A673 (cell line): ENCODE measurements around the gene NMRAL1. TPM values are rescaled to one million over a fixed set of nuclear protein-coding genes. Genes with fewer than 3 reads are reported as not detected.

Experiments
- BruUV-seq: library from RNA; stranded (reverse); fragments of 400-500 nt; replicated peaks from 2 replicates; lab custom pipeline; 2021; lab: Mats Ljungman, UMichigan
- CTCF ChIA-PET: fragments of 300-600 bp; sonication (Branson Sonifier 250); formaldehyde crosslinking; loops from one replicate; lab custom pipeline; 2022; ENCODE audit warnings: antibody characterized with exemption; lab: Charles Lee
- POLR2A ChIA-PET: fragments of 300-600 bp; sonication (Branson Sonifier 250); formaldehyde crosslinking; loops from one replicate; lab custom pipeline; 2022; ENCODE audit warnings: antibody characterized with exemption; ENCODE audit not compliant: low non-redundant PET; lab: Charles Lee
- DNase-seq: peaks from one replicate; pipeline ENCODE4 v3.0.0-alpha.2; 2015; ENCODE audit warnings: low spot score
- H3K27ac ChIP-seq: fragments of 200-600 bp; sonication (generic); 2 replicates; pipeline ENCODE4 v1.5.1; 2016; ENCODE audit warnings: mixed run types, low read depth, mild to moderate bottlenecking, mixed read lengths, antibody characterized with exemption, low read length; ENCODE audit not compliant: poor library complexity, severe bottlenecking
- H3K27me3 ChIP-seq: fragments of 200-600 bp; sonication (generic); replicated peaks from 2 replicates; pipeline ENCODE4 v1.6.1; 2017; ENCODE audit warnings: mixed run types, low read depth, mild to moderate bottlenecking, mixed read lengths, antibody characterized with exemption, low read length; ENCODE audit not compliant: insufficient read depth, poor library complexity
- H3K36me3 ChIP-seq: fragments of 200-600 bp; sonication (generic); 2 replicates; pipeline ENCODE4 v1.6.1; 2016; ENCODE audit warnings: mixed run types, mild to moderate bottlenecking, mixed read lengths, antibody characterized with exemption, low read length; ENCODE audit not compliant: insufficient read depth, poor library complexity, severe bottlenecking
- H3K4me1 ChIP-seq: fragments of 200-600 bp; sonication (generic); 2 replicates; pipeline ENCODE4 v1.6.1; 2017; ENCODE audit warnings: mixed run types, mild to moderate bottlenecking, mixed read lengths, antibody characterized with exemption, low read length; ENCODE audit not compliant: insufficient read depth, poor library complexity, severe bottlenecking
- H3K4me3 ChIP-seq: fragments of 200-600 bp; sonication (generic); 2 replicates; pipeline ENCODE4 v1.5.1; 2016; ENCODE audit warnings: low read depth, mixed run types, mild to moderate bottlenecking, mixed read lengths, low read length; ENCODE audit not compliant: poor library complexity, severe bottlenecking
- H3K9me3 ChIP-seq: fragments of 200-600 bp; sonication (generic); 2 replicates; pipeline ENCODE4 v1.6.1; 2016; ENCODE audit warnings: mixed run types, low read depth, mild to moderate bottlenecking, mixed read lengths, antibody characterized with exemption, low read length; ENCODE audit not compliant: poor library complexity, severe bottlenecking
- EZH2 ChIP-seq: fragments of 200-600 bp; sonication (generic); IDR thresholded peaks from 2 replicates; pipeline ENCODE4 v1.6.1; 2017; ENCODE audit warnings: borderline replicate concordance, low read depth, mild to moderate bottlenecking, mixed read lengths, antibody characterized with exemption, low read length; ENCODE audit not compliant: poor library complexity, severe bottlenecking
- intact Hi-C: fragments of 100-400 bp; cut with micrococcal nuclease; formaldehyde crosslinking; loops from one replicate; pipeline ENCODE4 v1.10.0; 2022; ENCODE audit not compliant: unreplicated experiment
- total RNA-seq: library from RNA; stranded (reverse); gene quantifications from 2 replicates; pipeline ENCODE4 v1.2.3, GENCODE V29; 2021
- TF ChIP-seq, protein P1 (sequence below): fragments of 300-800, 200-600 bp; sonication (generic); conservative IDR thresholded peaks from 2 replicates; pipeline ENCODE4 v1.5.1; 2017; ENCODE audit warnings: low read depth, mild to moderate bottlenecking, antibody characterized with exemption, low read length, moderate library complexity, mixed read lengths

NMRAL1 gene
- total RNA-seq, 1 experiment from 2014 or later, result 85.8 TPM

DNA sequence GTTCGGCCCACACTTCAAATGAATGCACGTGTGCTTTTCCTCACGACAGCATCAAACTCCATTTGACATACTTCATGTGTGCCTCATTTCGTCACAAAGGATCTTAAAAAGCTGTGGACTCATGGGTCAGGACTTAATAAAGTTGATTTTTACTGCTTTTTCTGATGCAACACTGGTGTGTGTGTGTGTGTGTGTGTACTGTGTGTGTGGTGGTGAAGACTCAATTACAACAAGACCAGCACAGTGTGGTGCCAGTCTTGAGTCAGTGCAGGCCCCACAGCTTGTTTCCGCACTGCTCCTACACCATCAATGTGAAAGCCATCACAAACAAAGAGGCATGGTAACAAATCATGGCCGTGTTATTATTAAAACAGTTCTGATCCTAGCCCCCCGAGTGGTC is 46.5 kb upstream of the NMRAL1 start:
- H3K4me3 ChIP-seq, result no peak overlapping the region
- H3K9me3 ChIP-seq, result no peaks in the 10 kb centered on the region
- BruUV-seq, result no TSS peak
- intact Hi-C loops, result no loop called here
- TF ChIP-seq, protein P1, sequence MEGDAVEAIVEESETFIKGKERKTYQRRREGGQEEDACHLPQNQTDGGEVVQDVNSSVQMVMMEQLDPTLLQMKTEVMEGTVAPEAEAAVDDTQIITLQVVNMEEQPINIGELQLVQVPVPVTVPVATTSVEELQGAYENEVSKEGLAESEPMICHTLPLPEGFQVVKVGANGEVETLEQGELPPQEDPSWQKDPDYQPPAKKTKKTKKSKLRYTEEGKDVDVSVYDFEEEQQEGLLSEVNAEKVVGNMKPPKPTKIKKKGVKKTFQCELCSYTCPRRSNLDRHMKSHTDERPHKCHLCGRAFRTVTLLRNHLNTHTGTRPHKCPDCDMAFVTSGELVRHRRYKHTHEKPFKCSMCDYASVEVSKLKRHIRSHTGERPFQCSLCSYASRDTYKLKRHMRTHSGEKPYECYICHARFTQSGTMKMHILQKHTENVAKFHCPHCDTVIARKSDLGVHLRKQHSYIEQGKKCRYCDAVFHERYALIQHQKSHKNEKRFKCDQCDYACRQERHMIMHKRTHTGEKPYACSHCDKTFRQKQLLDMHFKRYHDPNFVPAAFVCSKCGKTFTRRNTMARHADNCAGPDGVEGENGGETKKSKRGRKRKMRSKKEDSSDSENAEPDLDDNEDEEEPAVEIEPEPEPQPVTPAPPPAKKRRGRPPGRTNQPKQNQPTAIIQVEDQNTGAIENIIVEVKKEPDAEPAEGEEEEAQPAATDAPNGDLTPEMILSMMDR, result no peak
- TF ChIP-seq EZH2, result no peak
- peaks cover 27% of the 10 kb centered on the region for H3K4me1 ChIP-seq
- DNase-seq, result no peak
- CTCF ChIA-PET, result interaction anchor here (0.6 kb wide), 1 partner anchor 29 kb away, joined by 4 read pairs; no protein-coding TSS in a partner anchor
- no peaks in the 10 kb centered on the region for H3K27me3 ChIP-seq
- H3K36me3 ChIP-seq, result no peaks in the 10 kb centered on the region
- peak overlapping the region; percentile 74 for H3K27ac ChIP-seq
- POLR2A ChIA-PET, result no interaction called here

- ChIA-PET POLR2A (no interaction called here), CTCF (no interaction called here)
- TF ChIP-seq, protein P1, result no peak
- no peak for TF ChIP-seq EZH2
- H3K36me3 ChIP-seq, result no peaks in the 10 kb centered on the region
- H3K4me3 ChIP-seq, result no peak overlapping the region
- H3K27ac ChIP-seq, result no peak overlapping the region
- H3K9me3 ChIP-seq, result no peaks in the 10 kb centered on the region
- no TSS peak for BruUV-seq
- peaks cover 27% of the 10 kb centered on the region for H3K4me1 ChIP-seq
- H3K27me3 ChIP-seq, result no peaks in the 10 kb centered on the region
- intact Hi-C loops, result loop anchor here (5.0 kb wide), 1 partner anchor 438 kb away; the partner anchor contains the start of gene SEC14L5
- DNase-seq, result no peak
Observed at GRCh38 chr16:4519274-4520058, 45.0 kb upstream of the NMRAL1 start.

DNA sequence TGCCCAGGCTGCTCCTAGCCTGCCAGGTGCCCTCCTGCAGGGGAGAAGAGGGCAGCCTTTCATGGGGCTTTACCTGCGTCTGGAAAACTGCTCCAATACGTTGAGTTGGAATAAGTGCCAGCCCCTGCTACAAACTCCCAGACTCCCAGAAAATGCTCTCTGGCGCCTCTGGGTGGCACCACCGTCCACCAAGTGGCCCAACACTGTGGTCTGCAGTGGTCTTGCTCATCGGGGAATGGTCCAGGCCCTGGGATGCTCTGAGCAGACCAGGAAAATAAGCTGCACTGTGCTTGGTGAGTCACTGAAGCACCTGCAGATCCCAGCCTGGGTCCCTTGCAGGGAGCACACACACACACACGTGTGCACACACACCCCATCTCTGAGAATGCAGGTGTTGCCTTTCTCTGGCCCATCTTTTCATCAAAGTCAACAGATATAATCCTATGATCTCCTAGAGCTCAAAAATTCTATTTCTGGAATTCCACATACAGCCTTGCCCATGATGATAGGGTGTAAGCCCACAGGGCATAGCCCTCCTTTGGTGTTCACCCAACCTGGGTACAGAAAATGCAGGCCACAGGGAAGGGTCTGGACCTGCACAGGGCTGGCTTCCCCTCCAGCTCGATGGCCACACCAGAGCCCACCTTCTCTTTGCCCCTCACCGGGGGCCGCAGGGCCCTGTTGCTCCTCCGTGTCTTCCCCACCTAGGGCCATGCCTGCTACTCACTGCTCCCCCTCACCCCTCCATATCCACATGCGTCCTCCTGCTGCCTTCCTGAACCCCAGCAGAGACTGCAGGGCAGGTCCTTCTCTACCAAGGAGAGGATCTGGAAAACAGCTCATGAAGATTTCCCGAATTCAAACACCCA is 43.6 kb upstream of the NMRAL1 start:
- Histone ChIP-seq H3K9me3 (no peaks in the 10 kb centered on the region), H3K4me1 (peaks cover 26% of the 10 kb centered on the region), H3K4me3 (no peak overlapping the region), H3K27ac (no peak overlapping the region), H3K27me3 (no peaks in the 10 kb centered on the region), H3K36me3 (no peaks in the 10 kb centered on the region)
- ChIA-PET CTCF (interaction anchor here (0.5 kb wide), 1 partner anchor 435 kb away, joined by 3 read pairs; no protein-coding TSS in a partner anchor), POLR2A (no interaction called here)
- intact Hi-C loops, result loop anchor here (5.0 kb wide), 1 partner anchor 439 kb away; the partner anchor contains the start of gene SEC14L5
- no TSS peak for BruUV-seq
- DNase-seq, result peak; percentile 62
- TF ChIP-seq, protein P1, result peak; percentile 66
- TF ChIP-seq EZH2, result no peak
